ENCODE data around the gene RAD51C. TPM values are rescaled to one million over a fixed set of nuclear protein-coding genes. Genes with fewer than 3 reads are reported as not detected.
"Not testable (repeated sequence)": the region's sequence is repeated elsewhere in the genome, so short reads cannot be mapped to it uniquely, and the experiment has no call there.

The RAD51C gene
- total RNA-seq, 1 donor from 2014 or later: 36.8 TPM

DNA sequence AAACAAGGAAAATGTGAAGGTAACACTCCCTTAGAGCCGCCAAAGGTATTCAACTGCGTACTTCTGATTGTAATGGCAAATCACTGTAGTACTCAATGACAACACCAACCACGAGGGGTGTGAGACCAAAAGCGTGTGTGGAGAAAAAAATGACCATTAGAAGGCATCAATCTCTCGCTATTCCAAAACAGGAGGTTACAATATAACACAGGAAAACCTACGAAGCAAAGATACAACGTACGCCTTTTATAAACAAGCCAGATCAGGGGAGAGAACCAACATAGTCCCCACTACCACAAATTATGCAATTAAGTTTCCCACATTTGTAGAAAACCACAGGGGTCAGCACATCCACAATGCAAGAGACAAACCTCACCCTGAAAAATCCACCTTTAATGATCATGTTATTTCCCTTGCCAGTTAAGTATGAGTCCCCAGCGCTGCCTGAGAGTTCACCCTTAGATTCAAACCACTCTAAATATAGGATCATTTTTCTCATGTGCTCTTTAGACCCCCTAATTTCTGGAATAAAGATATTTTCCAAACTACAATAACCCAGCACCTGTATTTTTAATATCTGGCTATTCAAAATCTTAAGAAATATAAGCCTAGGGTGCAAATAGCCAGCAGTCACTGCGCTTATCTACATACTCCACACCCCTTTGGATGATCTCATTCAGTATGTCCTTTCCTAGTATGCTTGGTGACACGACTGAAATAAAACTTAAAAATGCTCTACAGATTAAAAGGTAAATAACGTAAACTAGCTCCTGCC is 13.0 kb upstream of the RAD51C start:
- peak overlapping the region; percentile 87 for H3K27ac Mint-ChIP-seq
- H3K9me3 Mint-ChIP-seq: no peaks in the 10 kb centered on the region
- TF ChIP-seq, protein P1, sequence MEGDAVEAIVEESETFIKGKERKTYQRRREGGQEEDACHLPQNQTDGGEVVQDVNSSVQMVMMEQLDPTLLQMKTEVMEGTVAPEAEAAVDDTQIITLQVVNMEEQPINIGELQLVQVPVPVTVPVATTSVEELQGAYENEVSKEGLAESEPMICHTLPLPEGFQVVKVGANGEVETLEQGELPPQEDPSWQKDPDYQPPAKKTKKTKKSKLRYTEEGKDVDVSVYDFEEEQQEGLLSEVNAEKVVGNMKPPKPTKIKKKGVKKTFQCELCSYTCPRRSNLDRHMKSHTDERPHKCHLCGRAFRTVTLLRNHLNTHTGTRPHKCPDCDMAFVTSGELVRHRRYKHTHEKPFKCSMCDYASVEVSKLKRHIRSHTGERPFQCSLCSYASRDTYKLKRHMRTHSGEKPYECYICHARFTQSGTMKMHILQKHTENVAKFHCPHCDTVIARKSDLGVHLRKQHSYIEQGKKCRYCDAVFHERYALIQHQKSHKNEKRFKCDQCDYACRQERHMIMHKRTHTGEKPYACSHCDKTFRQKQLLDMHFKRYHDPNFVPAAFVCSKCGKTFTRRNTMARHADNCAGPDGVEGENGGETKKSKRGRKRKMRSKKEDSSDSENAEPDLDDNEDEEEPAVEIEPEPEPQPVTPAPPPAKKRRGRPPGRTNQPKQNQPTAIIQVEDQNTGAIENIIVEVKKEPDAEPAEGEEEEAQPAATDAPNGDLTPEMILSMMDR (conservative IDR thresholded peaks at IDR 0.05): no peak
- peak overlapping the region; percentile 43 for H3K4me3 Mint-ChIP-seq
- no peaks in the 10 kb centered on the region for H3K36me3 Mint-ChIP-seq
- DNase-seq (ENCODE audit: extremely low spot score, unreplicated experiment): no peak
- H3K4me1 Mint-ChIP-seq (ENCODE audit: unreplicated experiment): peaks cover 13% of the 10 kb centered on the region
- no peaks in the 10 kb centered on the region for H3K27me3 Mint-ChIP-seq

- peak overlapping the region; percentile 43 for H3K4me3 Mint-ChIP-seq
- no peaks in the 10 kb centered on the region for H3K36me3 Mint-ChIP-seq
- peak overlapping the region; percentile 87 for H3K27ac Mint-ChIP-seq
These were observed 12.4 kb upstream of the RAD51C start for GRCh38 chr17:58680038-58680369.

DNA sequence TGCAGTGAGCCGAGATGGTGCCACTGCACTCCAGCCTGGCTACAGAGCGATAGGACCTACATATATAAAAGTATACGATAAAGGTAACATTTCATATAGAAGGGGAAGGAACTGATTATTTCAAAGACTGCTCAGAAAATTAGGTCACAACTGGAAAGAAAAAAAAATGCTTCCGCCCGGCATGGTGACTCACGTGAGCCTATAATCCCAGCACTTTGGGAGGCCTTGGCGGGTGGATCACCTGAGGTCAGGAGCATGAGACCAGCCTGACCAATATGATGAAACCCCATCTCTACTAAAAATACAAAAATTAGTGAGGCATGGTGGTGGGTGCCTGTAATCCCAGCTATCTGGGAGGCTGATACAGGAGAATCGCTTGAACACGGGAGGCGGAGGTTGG is 8.4 kb upstream of the RAD51C start:
- Mint-ChIP-seq H3K4me3 (no peak overlapping the region), H3K4me1 (ENCODE audit: unreplicated experiment) (peaks cover 13% of the 10 kb centered on the region), H3K27ac (no peak overlapping the region), H3K36me3 (no peaks in the 10 kb centered on the region), H3K9me3 (no peaks in the 10 kb centered on the region), H3K27me3 (no peaks in the 10 kb centered on the region)
- TF ChIP-seq, protein P1 (conservative IDR thresholded peaks at IDR 0.05): no peak
- no peak for DNase-seq (ENCODE audit: extremely low spot score, unreplicated experiment)

More at GRCh38 chr17:58680038-58680369, 12.4 kb upstream of the RAD51C start:
- TF ChIP-seq, protein P1 (conservative IDR thresholded peaks at IDR 0.05): no peak
- DNase-seq (ENCODE audit: extremely low spot score, unreplicated experiment): no peak
- Mint-ChIP-seq H3K9me3 (no peaks in the 10 kb centered on the region), H3K4me1 (ENCODE audit: unreplicated experiment) (peaks cover 13% of the 10 kb centered on the region), H3K27me3 (no peaks in the 10 kb centered on the region)

GRCh38 chr17:58684462-58684861 is 7.9 kb upstream of the RAD51C start:
- H3K4me3 Mint-ChIP-seq; H3K36me3 Mint-ChIP-seq; H3K27me3 Mint-ChIP-seq; H3K27ac Mint-ChIP-seq; DNase-seq (ENCODE audit: extremely low spot score, unreplicated experiment); H3K9me3 Mint-ChIP-seq; H3K4me1 Mint-ChIP-seq (ENCODE audit: unreplicated experiment): not testable (repeated sequence)

DNA sequence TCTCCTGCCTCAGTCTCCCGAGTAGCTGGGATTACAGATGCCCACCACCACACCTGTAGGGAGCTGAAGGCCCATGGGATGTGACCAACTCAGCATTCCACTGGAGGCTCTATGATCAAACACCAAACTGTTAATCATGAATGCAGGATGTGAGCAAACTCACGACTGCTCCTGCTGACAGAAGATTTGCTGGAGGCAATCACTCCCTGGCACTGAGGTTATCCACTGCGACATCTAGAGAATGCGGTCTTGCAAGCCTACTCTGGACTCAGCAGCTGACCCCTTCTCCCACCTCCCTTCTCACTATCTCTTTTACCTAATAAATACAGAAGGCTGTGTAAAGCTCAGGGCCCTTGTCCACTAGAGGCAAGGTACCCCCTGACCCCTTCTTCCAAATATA is 5.4 kb upstream of the RAD51C start:
- Mint-ChIP-seq H3K9me3 (no peaks in the 10 kb centered on the region), H3K27ac (peak overlapping the region; percentile 42), H3K4me3 (no peak overlapping the region), H3K36me3 (no peaks in the 10 kb centered on the region), H3K27me3 (no peaks in the 10 kb centered on the region), H3K4me1 (ENCODE audit: unreplicated experiment) (no peaks in the 10 kb centered on the region)
- TF ChIP-seq, protein P1 (conservative IDR thresholded peaks at IDR 0.05): no peak
- DNase-seq (ENCODE audit: extremely low spot score, unreplicated experiment): no peak

- DNase-seq (ENCODE audit: extremely low spot score, unreplicated experiment): no peak
- Mint-ChIP-seq H3K27ac (no peak overlapping the region), H3K27me3 (no peaks in the 10 kb centered on the region), H3K36me3 (no peaks in the 10 kb centered on the region), H3K4me3 (no peak overlapping the region), H3K9me3 (no peaks in the 10 kb centered on the region), H3K4me1 (ENCODE audit: unreplicated experiment) (peaks cover 8% of the 10 kb centered on the region)
- TF ChIP-seq, protein P1 (conservative IDR thresholded peaks at IDR 0.05): no peak
These were observed 3.9 kb upstream of the RAD51C start for GRCh38 chr17:58688521-58688920.

GRCh38 chr17:58690033-58690432 is 2.4 kb upstream of the RAD51C start:
- not testable (repeated sequence) for H3K27me3 Mint-ChIP-seq, H3K9me3 Mint-ChIP-seq, H3K4me3 Mint-ChIP-seq

More at GRCh38 chr17:58690033-58690432, 2.4 kb upstream of the RAD51C start:
- not testable (repeated sequence) for DNase-seq (ENCODE audit: extremely low spot score, unreplicated experiment); H3K36me3 Mint-ChIP-seq; H3K27ac Mint-ChIP-seq
- H3K4me1 Mint-ChIP-seq (ENCODE audit: unreplicated experiment): peaks cover 12% of the 10 kb centered on the region
